Sciatic nerve (tissue), 1 donor: ENCODE measurements around the gene PTPN6. TPM values are rescaled to one million over a fixed set of nuclear protein-coding genes. Genes with fewer than 3 reads are reported as not detected.

Experiments
- microRNA-seq: library from miRNA; unstranded; fragments of <30 nt; microRNA quantifications from one replicate; pipeline ENCODE4 v1.2.0, GENCODE V29; 2020
- total RNA-seq: library from RNA; stranded (reverse); fragmentation: NEBNext Ultra II Directional; extraction: Animal tissue kit (Norgen Biotek cat#: 25700); gene quantifications from one replicate; pipeline ENCODE4 v1.2.1, GENCODE V29; 2021
- donor health status: DM: no; HTN: no; CAD: no.

Gene PTPN6
- total RNA-seq, 1 donor from 2014 or later = 35.0 TPM

Small RNA genes lying within 50 kb of the gene (microRNA-seq; reads per million reads assigned to microRNA genes)
- gene MIR141 (35.1 reads per million, percentile 41 among the genes with 10 or more reads in this experiment), gene MIR200C (143 reads per million, percentile 60 among the genes with 10 or more reads in this experiment)

Other genes with a start within 250 kb of the PTPN6 start
- 47.4 TPM for gene COPS7A, start 227.3 kb upstream of the PTPN6 start, total RNA-seq
- gene MLF2, start 198.2 kb upstream of the PTPN6 start, total RNA-seq = 98.6 TPM
- 352 TPM for gene PTMS, start 185.0 kb upstream of the PTPN6 start, total RNA-seq
- 3.4 TPM for gene LAG3, start 178.8 kb upstream of the PTPN6 start, total RNA-seq
- gene CD4, start 161.8 kb upstream of the PTPN6 start, total RNA-seq = 20.6 TPM
- 4.5 TPM for gene GPR162, start 129.5 kb upstream of the PTPN6 start, total RNA-seq
- gene P3H3, start 122.9 kb upstream of the PTPN6 start, total RNA-seq = 27.4 TPM
- gene GNB3, start 110.4 kb upstream of the PTPN6 start, total RNA-seq = 7.1 TPM
- gene CDCA3, start 100.1 kb upstream of the PTPN6 start, total RNA-seq = 0.71 TPM
- gene USP5, start 99.2 kb upstream of the PTPN6 start, total RNA-seq = 70.1 TPM
- gene TPI1, start 83.8 kb upstream of the PTPN6 start, total RNA-seq = 233 TPM
- gene SPSB2, start 78.1 kb upstream of the PTPN6 start, total RNA-seq = 12.3 TPM
- 13.4 TPM for gene LRRC23, start 46.5 kb upstream of the PTPN6 start, total RNA-seq
- 36.9 TPM for gene ENO2, start 36.8 kb upstream of the PTPN6 start, total RNA-seq
- 140 TPM for gene ATN1, start 23.4 kb upstream of the PTPN6 start, total RNA-seq
- gene RNU7-1, start 7.5 kb upstream of the PTPN6 start, total RNA-seq = not detected
- gene C12orf57, start 7.3 kb upstream of the PTPN6 start, total RNA-seq = 177 TPM
- 112 TPM for gene PHB2, start 19.3 kb downstream of the PTPN6 start, total RNA-seq
- gene EMG1, start 19.6 kb downstream of the PTPN6 start, total RNA-seq = 42.9 TPM
- 34.7 TPM for gene LPCAT3, start 67.1 kb downstream of the PTPN6 start, total RNA-seq
- 662 TPM for gene C1S, start 109.4 kb downstream of the PTPN6 start, total RNA-seq
- 628 TPM for gene C1R, start 141.1 kb downstream of the PTPN6 start, total RNA-seq
- gene C1RL, start 157.9 kb downstream of the PTPN6 start, total RNA-seq = 117 TPM
- 4.5 TPM for gene RBP5, start 177.5 kb downstream of the PTPN6 start, total RNA-seq
- 43.8 TPM for gene CLSTN3, start 179.0 kb downstream of the PTPN6 start, total RNA-seq
- 61.5 TPM for gene PEX5, start 238.3 kb downstream of the PTPN6 start, total RNA-seq